ENCODE data around the gene RPS18. TPM values are rescaled to one million over a fixed set of nuclear protein-coding genes. Genes with fewer than 3 reads are reported as not detected.

RPS18 gene
- total and polyA plus RNA-seq, 2 of the 13 experiments (the other 11 are each of a cell fraction or from before 2014, with no cell fraction given) = 3,896 to 5,806 TPM

- TF ChIP-seq, protein P1, sequence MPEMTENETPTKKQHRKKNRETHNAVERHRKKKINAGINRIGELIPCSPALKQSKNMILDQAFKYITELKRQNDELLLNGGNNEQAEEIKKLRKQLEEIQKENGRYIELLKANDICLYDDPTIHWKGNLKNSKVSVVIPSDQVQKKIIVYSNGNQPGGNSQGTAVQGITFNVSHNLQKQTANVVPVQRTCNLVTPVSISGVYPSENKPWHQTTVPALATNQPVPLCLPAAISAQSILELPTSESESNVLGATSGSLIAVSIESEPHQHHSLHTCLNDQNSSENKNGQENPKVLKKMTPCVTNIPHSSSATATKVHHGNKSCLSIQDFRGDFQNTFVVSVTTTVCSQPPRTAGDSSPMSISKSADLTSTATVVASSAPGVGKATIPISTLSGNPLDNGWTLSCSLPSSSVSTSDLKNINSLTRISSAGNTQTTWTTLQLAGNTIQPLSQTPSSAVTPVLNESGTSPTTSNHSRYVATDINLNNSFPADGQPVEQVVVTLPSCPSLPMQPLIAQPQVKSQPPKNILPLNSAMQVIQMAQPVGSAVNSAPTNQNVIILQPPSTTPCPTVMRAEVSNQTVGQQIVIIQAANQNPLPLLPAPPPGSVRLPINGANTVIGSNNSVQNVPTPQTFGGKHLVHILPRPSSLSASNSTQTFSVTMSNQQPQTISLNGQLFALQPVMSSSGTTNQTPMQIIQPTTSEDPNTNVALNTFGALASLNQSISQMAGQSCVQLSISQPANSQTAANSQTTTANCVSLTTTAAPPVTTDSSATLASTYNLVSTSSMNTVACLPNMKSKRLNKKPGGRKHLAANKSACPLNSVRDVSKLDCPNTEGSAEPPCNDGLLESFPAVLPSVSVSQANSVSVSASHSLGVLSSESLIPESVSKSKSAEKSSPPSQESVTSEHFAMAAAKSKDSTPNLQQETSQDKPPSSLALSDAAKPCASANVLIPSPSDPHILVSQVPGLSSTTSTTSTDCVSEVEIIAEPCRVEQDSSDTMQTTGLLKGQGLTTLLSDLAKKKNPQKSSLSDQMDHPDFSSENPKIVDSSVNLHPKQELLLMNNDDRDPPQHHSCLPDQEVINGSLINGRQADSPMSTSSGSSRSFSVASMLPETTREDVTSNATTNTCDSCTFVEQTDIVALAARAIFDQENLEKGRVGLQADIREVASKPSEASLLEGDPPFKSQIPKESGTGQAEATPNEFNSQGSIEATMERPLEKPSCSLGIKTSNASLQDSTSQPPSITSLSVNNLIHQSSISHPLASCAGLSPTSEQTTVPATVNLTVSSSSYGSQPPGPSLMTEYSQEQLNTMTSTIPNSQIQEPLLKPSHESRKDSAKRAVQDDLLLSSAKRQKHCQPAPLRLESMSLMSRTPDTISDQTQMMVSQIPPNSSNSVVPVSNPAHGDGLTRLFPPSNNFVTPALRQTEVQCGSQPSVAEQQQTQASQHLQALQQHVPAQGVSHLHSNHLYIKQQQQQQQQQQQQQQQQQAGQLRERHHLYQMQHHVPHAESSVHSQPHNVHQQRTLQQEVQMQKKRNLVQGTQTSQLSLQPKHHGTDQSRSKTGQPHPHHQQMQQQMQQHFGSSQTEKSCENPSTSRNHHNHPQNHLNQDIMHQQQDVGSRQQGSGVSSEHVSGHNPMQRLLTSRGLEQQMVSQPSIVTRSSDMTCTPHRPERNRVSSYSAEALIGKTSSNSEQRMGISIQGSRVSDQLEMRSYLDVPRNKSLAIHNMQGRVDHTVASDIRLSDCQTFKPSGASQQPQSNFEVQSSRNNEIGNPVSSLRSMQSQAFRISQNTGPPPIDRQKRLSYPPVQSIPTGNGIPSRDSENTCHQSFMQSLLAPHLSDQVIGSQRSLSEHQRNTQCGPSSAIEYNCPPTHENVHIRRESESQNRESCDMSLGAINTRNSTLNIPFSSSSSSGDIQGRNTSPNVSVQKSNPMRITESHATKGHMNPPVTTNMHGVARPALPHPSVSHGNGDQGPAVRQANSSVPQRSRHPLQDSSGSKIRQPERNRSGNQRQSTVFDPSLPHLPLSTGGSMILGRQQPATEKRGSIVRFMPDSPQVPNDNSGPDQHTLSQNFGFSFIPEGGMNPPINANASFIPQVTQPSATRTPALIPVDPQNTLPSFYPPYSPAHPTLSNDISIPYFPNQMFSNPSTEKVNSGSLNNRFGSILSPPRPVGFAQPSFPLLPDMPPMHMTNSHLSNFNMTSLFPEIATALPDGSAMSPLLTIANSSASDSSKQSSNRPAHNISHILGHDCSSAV (CRISPR knock-in tag; IDR thresholded peaks at IDR 0.05; ENCODE audit: borderline replicate concordance) = no peak
- no peak for TF ChIP-seq ZNF766 (CRISPR knock-in tag; IDR thresholded peaks at IDR 0.05; ENCODE audit: borderline replicate concordance)
- TF ChIP-seq SRSF1 (optimal IDR thresholded peaks at IDR 0.05; ENCODE audit: low read depth, low read length) = no peak
- TF ChIP-seq MAX (IDR thresholded peaks at IDR 0.05) = peak; percentile 65
- TF ChIP-seq, protein P2, sequence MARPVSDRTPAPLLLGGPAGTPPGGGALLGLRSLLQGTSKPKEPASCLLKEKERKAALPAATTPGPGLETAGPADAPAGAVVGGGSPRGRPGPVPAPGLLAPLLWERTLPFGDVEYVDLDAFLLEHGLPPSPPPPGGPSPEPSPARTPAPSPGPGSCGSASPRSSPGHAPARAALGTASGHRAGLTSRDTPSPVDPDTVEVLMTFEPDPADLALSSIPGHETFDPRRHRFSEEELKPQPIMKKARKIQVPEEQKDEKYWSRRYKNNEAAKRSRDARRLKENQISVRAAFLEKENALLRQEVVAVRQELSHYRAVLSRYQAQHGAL (CRISPR knock-in tag; IDR thresholded peaks at IDR 0.05; ENCODE audit: not compliant biosample characterization) = no peak
- TF ChIP-seq ZNF318 (CRISPR knock-in tag; IDR thresholded peaks at IDR 0.05) = no peak
- TF ChIP-seq NR1H2 (CRISPR knock-in tag; IDR thresholded peaks at IDR 0.05; ENCODE audit: borderline replicate concordance, low read depth) = no peak
- no peak for TF ChIP-seq ZBTB26 (CRISPR knock-in tag; IDR thresholded peaks at IDR 0.05; ENCODE audit: borderline replicate concordance)
Observed at GRCh38 chr6:33317669-33318425, 46.0 kb downstream of the RPS18 start, which contains the start of gene ZBTB22 (continued).

Measured in HepG2 (cell line).